OCI-LY1 (cell line): ENCODE results near the gene KDM2A.
"Not testable (repeated sequence)": the region's sequence is repeated elsewhere in the genome, so short reads cannot be mapped to it uniquely, and the experiment has no call there.

Source experiments
- H2AFZ ChIP-seq: fragments of 200-600 bp; sonication (generic), shearing (Covaris generic); 2 replicates; pipeline ENCODE4 v1.6.0; 2014; ENCODE audit warnings: antibody characterized with exemption, mild to moderate bottlenecking, low read length
- H3F3A ChIP-seq: fragments of 200-600 bp; sonication (generic), shearing (Covaris generic); 2 replicates; pipeline ENCODE4 v1.6.0; 2014; ENCODE audit warnings: mild to moderate bottlenecking, antibody characterized with exemption, low read length, moderate library complexity; ENCODE audit not compliant: insufficient read depth
- H3K27ac ChIP-seq: fragments of 200-600 bp; sonication (generic); 2 replicates; pipeline ENCODE4 v1.5.1; 2014; ENCODE audit warnings: low read length, mixed run types, mild to moderate bottlenecking, low read depth; ENCODE audit not compliant: poor library complexity, severe bottlenecking
- H3K27me3 ChIP-seq: fragments of 200-600 bp; sonication (generic); 2 replicates; pipeline ENCODE4 v1.6.0; 2014; ENCODE audit warnings: antibody characterized with exemption, mild to moderate bottlenecking, low read length, moderate library complexity; ENCODE audit not compliant: insufficient read depth
- H3K36me3 ChIP-seq: fragments of 200-600 bp; sonication (generic); 2 replicates; pipeline ENCODE4 v1.6.1; 2014; ENCODE audit warnings: mild to moderate bottlenecking, antibody characterized with exemption, low read length, moderate library complexity, mixed read lengths; ENCODE audit not compliant: insufficient read depth
- H3K4me1 ChIP-seq: fragments of 200-600 bp; sonication (generic); 2 replicates; pipeline ENCODE4 v1.5.1; 2014; ENCODE audit warnings: mild to moderate bottlenecking, low read length, moderate library complexity; ENCODE audit not compliant: insufficient read depth, severe bottlenecking
- H3K4me2 ChIP-seq: fragments of 200-600 bp; sonication (generic), shearing (Covaris generic); 2 replicates; pipeline ENCODE4 v1.6.1; 2014; ENCODE audit warnings: low read length
- H3K4me3 ChIP-seq: fragments of 200-600 bp; sonication (generic); 2 replicates; pipeline ENCODE4 v1.5.1; 2014; ENCODE audit warnings: low read length, low read depth, mild to moderate bottlenecking, mixed read lengths; ENCODE audit not compliant: poor library complexity, severe bottlenecking
- H3K79me2 ChIP-seq: fragments of 200-600 bp; shearing (Covaris generic); 2 replicates; pipeline ENCODE4 v1.6.1; 2016; ENCODE audit warnings: mixed run types, low read length, mixed read lengths; ENCODE audit not compliant: insufficient read depth
- H3K9ac ChIP-seq: fragments of 200-600 bp; sonication (generic), shearing (Covaris generic); 2 replicates; pipeline ENCODE4 v1.6.1; 2014; ENCODE audit warnings: mild to moderate bottlenecking, low read length, mixed read lengths
- H3K9me2 ChIP-seq: fragments of 200-600 bp; sonication (generic), shearing (Covaris generic); 2 replicates; pipeline ENCODE4 v1.6.1; 2014; ENCODE audit warnings: low read depth, mild to moderate bottlenecking, low read length, mixed read lengths
- H3K9me3 ChIP-seq: fragments of 200-600 bp; shearing (Covaris generic); 2 replicates; pipeline ENCODE4 v1.6.1; 2014; ENCODE audit warnings: low read length, mixed read lengths
- H4K20me1 ChIP-seq: fragments of 200-600 bp; sonication (generic), shearing (Covaris generic); 2 replicates; pipeline ENCODE4 v1.6.0; 2016; ENCODE audit warnings: mild to moderate bottlenecking, low read length; ENCODE audit not compliant: insufficient read depth
- EZH2 ChIP-seq: fragments of 200-600 bp; sonication (generic), shearing (Covaris generic); IDR thresholded peaks from 2 replicates; pipeline ENCODE4 v1.8.0; 2017; ENCODE audit warnings: borderline replicate concordance, mixed run types, mild to moderate bottlenecking, antibody characterized with exemption, low read length, moderate library complexity, mixed read lengths
- TF ChIP-seq, protein P1 (sequence below): fragments of 200-600 bp; sonication (generic), shearing (Covaris generic); IDR thresholded peaks from 2 replicates; pipeline ENCODE4 v1.5.1; 2017; ENCODE audit warnings: mild to moderate bottlenecking, antibody characterized with exemption, low read length, moderate library complexity, mixed read lengths

The KDM2A gene

DNA sequence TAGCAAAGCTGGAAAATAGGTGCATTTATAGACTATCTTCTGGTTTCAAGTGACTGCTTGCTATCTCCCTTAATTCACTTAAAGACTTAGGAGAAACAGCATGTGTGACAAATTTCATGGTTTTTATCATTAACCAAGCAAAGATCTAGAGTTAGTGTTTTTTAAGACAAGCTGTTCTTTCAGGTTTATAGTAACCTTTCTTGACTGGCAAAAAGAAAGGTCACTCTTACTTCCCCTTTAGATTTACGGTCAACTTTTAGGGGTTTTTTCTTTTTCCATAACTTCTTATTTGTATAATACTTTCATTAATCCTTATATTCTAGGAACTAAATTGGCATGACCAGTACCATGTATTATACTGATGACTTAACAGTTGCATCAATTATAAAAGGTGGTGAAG lies 46.6 kb downstream of the KDM2A start:
- H3K4me2 ChIP-seq: no peak overlapping the region
- H3K9ac ChIP-seq: no peak overlapping the region
- no peak overlapping the region for H2AFZ ChIP-seq
- H3K27ac ChIP-seq: no peak overlapping the region
- peaks cover 13% of the 10 kb centered on the region for H3K4me1 ChIP-seq
- H3K4me3 ChIP-seq: no peak overlapping the region
- H3K9me3 ChIP-seq: no peaks in the 10 kb centered on the region
- peaks cover 4% of the 10 kb centered on the region; the same call in 1 of the 2 replicates for H3K36me3 ChIP-seq
- H3F3A ChIP-seq: no peaks in the 10 kb centered on the region
- no peaks in the 10 kb centered on the region for H3K27me3 ChIP-seq
- TF ChIP-seq, protein P1, sequence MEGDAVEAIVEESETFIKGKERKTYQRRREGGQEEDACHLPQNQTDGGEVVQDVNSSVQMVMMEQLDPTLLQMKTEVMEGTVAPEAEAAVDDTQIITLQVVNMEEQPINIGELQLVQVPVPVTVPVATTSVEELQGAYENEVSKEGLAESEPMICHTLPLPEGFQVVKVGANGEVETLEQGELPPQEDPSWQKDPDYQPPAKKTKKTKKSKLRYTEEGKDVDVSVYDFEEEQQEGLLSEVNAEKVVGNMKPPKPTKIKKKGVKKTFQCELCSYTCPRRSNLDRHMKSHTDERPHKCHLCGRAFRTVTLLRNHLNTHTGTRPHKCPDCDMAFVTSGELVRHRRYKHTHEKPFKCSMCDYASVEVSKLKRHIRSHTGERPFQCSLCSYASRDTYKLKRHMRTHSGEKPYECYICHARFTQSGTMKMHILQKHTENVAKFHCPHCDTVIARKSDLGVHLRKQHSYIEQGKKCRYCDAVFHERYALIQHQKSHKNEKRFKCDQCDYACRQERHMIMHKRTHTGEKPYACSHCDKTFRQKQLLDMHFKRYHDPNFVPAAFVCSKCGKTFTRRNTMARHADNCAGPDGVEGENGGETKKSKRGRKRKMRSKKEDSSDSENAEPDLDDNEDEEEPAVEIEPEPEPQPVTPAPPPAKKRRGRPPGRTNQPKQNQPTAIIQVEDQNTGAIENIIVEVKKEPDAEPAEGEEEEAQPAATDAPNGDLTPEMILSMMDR: no peak
- TF ChIP-seq EZH2: no peak
- peaks cover 35% of the 10 kb centered on the region for H3K79me2 ChIP-seq
- H3K9me2 ChIP-seq: no peaks in the 10 kb centered on the region
- no peaks in the 10 kb centered on the region for H4K20me1 ChIP-seq

DNA sequence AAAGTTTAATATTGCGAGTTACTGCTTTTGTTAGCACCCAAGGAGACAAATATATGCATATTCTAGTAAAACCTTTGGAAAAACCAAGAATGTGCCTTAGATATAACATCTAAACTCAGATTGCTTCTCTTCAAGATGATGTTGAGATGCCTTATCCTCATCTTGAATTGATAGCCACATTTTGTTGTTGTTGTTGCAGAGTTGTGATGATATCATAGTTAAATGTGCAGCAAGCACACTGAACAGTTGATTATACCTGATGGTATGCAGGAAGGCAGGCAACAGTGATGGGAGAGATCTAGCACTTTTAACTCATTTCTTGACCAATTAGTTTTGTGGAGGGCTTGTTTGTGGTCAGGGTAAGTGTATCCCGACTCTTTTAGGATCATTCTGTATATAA lies 48.0 kb downstream of the KDM2A start:
- Histone ChIP-seq H3K9me2 (no peaks in the 10 kb centered on the region), H3K9me3 (no peaks in the 10 kb centered on the region), H3K9ac (no peak overlapping the region), H4K20me1 (no peaks in the 10 kb centered on the region), H2AFZ (no peak overlapping the region), H3K79me2 (peaks cover 39% of the 10 kb centered on the region), H3K4me1 (peaks cover 13% of the 10 kb centered on the region), H3K4me3 (no peak overlapping the region), H3F3A (no peaks in the 10 kb centered on the region), H3K36me3 (peaks cover 12% of the 10 kb centered on the region), H3K4me2 (no peak overlapping the region), H3K27ac (no peak overlapping the region), H3K27me3 (no peaks in the 10 kb centered on the region)
- TF ChIP-seq, protein P1: no peak
- TF ChIP-seq EZH2: no peak

DNA sequence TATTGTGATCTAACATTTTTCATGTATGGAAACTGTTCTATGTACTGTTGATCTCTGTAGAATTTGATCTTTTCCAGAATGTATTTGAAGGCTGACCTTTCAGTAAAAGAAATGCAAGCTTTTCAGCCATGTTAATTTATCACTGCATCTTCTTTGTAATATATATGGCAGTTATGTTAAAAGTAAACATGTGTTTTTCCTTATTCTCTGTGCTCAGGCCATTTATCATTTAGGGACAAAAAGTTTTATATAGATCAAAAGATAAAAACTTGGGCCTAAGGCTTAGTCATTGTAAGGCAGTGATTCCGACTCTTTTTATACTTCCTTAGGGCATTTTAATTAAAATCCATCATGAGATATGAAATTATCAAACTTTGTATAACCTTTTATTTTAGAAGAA lies 48.7 kb downstream of the KDM2A start:
- Histone ChIP-seq H3K27ac (no peak overlapping the region), H3K79me2 (peaks cover 44% of the 10 kb centered on the region), H4K20me1 (no peaks in the 10 kb centered on the region), H3F3A (no peaks in the 10 kb centered on the region), H2AFZ (no peak overlapping the region), H3K9me2 (no peaks in the 10 kb centered on the region), H3K4me1 (peaks cover 13% of the 10 kb centered on the region), H3K36me3 (peaks cover 14% of the 10 kb centered on the region), H3K4me2 (no peak overlapping the region), H3K9me3 (no peaks in the 10 kb centered on the region), H3K4me3 (no peak overlapping the region), H3K9ac (no peak overlapping the region), H3K27me3 (no peaks in the 10 kb centered on the region)
- TF ChIP-seq EZH2: no peak
- TF ChIP-seq, protein P1: no peak

DNA sequence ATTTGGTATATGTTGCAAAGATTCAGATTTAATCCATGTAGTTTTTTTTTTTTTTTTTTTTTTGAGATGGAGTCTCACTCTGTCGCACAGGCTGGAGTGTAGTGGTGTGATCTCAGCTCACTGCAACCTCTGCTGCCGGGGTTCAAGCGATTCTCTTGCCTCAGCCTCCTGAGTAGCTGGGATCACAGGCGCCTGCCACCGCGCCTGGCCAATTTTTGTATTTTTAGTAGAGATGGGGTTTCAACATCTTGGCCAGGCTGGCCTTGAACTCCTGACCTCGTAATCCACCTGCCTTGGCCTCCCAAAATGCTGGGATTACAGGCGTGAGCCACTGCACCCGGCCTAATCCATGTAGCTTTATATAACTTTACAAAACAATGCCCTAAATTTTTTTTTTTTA lies 49.8 kb downstream of the KDM2A start:
- not testable (repeated sequence) for H3F3A ChIP-seq, H3K36me3 ChIP-seq, H2AFZ ChIP-seq, H3K9me3 ChIP-seq, H3K4me2 ChIP-seq, H3K27ac ChIP-seq, H3K9me2 ChIP-seq, H3K9ac ChIP-seq, H3K27me3 ChIP-seq, H3K4me3 ChIP-seq, H4K20me1 ChIP-seq
- Histone ChIP-seq H3K4me1 (peaks cover 13% of the 10 kb centered on the region), H3K79me2 (peaks cover 44% of the 10 kb centered on the region)
